ENCODE measurements around the gene PPP1R14B.

The PPP1R14B gene

DNA sequence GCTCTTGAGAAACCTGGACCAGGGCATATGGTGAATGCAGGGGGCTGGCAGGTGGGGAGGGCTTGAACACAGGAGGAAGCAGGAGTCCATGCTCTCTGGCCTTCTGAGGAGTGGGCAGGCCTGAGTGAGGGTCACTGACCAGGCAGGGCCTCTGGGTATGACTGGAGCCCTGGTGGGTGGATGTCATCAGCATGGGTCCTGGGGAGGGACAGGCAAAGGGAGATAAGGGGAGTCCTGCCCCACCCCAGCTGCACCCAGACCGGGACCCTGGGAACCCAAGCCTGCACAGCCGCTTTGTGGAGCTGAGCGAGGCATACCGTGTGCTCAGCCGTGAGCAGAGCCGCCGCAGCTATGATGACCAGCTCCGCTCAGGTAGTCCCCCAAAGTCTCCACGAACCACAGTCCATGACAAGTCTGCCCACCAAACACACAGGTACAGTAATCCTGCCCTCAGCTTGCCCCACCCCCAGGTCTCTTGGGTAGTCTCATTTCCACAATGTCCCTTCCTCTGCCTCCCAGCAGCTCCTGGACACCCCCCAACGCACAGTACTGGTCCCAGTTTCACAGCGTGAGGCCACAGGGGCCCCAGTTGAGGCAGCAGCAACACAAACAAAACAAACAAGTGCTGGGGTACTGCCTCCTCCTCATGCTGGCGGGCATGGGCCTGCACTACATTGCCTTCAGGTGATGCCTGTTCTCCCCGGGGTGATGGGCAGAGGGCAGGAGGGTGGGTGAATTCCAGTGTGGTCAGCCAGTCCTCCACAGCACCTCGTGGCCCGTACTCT lies 14.4 kb downstream of the PPP1R14B start:
- FAIRE-seq: no peak
- DNase-seq (ENCODE audit: insufficient read length, low spot score): no peak
- TF ChIP-seq, protein P1, sequence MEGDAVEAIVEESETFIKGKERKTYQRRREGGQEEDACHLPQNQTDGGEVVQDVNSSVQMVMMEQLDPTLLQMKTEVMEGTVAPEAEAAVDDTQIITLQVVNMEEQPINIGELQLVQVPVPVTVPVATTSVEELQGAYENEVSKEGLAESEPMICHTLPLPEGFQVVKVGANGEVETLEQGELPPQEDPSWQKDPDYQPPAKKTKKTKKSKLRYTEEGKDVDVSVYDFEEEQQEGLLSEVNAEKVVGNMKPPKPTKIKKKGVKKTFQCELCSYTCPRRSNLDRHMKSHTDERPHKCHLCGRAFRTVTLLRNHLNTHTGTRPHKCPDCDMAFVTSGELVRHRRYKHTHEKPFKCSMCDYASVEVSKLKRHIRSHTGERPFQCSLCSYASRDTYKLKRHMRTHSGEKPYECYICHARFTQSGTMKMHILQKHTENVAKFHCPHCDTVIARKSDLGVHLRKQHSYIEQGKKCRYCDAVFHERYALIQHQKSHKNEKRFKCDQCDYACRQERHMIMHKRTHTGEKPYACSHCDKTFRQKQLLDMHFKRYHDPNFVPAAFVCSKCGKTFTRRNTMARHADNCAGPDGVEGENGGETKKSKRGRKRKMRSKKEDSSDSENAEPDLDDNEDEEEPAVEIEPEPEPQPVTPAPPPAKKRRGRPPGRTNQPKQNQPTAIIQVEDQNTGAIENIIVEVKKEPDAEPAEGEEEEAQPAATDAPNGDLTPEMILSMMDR (IDR thresholded peaks at IDR 0.05; ENCODE audit: insufficient read depth, missing control alignments): no peak

DNA sequence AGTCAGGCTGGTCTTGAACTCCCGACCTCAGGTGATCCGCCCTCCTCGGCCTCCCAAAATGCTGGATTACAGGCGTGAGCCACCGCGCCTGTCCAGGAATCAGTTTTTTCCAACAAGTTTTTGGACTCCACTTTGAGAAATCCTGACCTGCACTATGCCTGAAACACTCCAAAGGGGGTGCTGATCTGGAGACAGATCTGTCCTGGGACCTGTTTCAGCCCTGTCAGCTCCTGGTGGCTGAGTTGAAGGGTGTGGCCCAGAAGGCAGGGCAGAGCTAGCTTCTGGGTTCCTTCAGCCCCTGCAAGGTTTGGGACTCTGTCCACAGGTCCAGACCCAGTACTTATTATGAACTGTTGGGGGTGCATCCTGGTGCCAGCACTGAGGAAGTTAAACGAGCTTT lies 15.2 kb downstream of the PPP1R14B start:
- TF ChIP-seq, protein P1 (IDR thresholded peaks at IDR 0.05; ENCODE audit: insufficient read depth, missing control alignments): no peak
- no peak for DNase-seq (ENCODE audit: insufficient read length, low spot score)
- no peak for FAIRE-seq

DNA sequence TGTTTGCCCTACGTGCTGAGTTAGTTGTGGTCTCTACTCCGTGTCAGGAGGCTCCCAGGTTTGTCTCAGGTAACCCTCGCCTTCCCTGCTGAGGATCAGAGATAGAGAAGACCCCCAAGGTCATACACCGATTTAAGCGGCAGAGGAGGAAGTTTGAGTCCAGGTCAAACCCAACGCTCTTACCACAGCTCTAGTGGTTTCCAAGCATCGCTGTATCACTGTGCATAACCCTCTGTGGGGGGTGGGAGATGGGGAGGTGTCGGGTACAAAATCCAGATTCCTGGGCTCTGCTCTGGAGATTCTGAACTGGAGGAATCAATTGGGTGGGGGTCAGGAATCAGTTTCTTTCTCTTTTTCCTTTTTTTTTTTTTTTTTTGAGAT lies 15.8 kb downstream of the PPP1R14B start:
- DNase-seq (ENCODE audit: insufficient read length, low spot score) (no peak), FAIRE-seq (no peak)
- TF ChIP-seq, protein P1 (IDR thresholded peaks at IDR 0.05; ENCODE audit: insufficient read depth, missing control alignments): no peak

DNA sequence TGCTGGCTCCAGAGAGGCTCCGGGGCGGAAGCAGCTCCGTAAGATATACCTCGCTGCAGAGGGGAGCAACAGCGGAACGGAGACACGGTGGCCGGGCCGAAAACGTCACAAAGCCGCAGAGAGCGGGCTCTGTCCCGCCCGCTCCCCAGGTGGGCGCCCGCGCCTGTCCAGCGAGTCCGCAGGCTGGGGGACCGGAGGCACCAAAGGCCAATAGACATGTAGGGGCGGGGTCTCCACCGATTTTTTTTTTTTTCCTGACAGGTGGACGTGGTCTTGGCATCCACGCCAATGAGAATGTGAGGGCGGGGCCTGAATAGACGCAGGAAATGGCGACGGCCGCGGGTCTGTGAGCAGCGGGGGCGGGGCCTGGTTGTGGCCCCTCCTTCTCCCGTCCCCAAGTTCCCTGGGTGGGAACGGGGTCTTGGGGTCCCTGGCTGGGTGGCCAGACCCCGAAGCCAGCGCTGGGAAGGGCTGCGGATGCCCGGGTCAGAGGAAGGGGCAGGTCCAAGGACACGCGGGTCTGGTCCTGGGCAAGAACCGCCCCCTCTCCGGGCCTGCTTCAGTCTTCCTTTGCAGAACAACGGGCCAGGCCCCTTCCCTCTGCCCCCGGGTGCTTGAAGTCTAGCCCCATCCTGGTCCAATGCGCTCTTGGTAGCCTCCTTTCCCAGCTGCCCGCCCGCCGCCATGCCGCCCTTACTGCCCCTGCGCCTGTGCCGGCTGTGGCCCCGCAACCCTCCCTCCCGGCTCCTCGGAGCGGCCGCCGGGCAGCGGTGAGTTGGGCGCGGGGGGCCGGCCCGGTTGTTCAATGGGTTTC lies 16.4 kb downstream of the PPP1R14B start, which contains the start of gene DNAJC4:
TSS of gene DNAJC4 (plus strand) at position 378 of the 814 bp plus-strand sequence. CDS start at position 685, 307 bp downstream.
- FAIRE-seq (no peak), DNase-seq (ENCODE audit: insufficient read length, low spot score) (peak; percentile 83)
- TF ChIP-seq, protein P1 (IDR thresholded peaks at IDR 0.05; ENCODE audit: insufficient read depth, missing control alignments): no peak

DNA sequence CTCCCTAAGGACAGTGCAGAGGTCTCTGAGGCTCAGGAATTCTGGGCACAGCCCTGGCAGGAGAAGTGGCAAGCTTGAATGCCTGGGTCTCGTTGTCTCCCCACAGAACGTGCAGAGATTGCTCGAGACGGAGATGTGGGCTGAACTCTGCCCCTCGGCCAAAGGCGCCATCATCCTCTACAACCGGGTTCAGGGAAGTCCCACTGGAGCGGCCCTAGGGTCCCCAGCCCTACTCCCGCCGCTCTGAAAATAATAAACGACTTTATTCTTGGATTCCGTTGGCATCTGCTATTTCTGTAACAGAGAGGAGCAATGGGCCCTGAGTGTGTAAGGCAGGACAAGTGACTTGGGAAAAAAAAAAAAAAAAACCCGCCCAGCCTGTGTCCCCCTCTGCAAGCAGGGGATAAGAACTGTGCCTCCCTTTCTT lies 17.0 kb downstream of the PPP1R14B start:
- TF ChIP-seq, protein P1 (IDR thresholded peaks at IDR 0.05; ENCODE audit: insufficient read depth, missing control alignments): no peak
- FAIRE-seq (no peak), DNase-seq (ENCODE audit: insufficient read length, low spot score) (no peak)

DNA sequence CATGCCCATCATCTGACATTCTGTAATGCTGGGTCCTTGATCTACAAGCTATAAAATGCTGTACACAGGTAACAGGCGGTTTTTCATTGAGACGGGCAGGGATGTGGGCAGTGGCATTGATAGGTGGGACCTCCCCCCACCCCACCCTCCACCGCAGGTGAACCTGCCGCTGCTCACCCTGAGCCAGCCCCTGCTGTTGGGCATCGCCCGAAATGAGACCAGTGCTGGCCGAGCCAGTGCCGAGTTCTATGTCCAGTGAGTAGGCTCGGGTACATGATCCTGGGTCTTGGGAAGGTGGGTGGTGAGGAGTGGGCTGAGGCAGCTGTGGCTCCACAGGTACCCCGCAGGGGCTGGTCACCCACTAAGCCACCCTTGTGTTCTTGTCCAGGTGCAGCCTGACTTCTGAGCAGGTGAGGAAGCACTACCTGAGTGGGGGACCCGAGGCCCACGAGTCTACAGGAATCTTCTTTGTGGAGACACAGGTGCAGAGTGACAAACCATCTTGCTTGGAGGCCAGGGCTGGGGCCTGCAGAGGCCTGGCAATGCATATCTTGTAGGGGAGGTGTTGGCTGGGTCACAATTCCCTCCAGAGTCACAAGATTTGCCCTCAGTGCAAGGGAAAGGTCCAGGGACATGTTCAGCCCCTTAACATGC lies 17.5 kb downstream of the PPP1R14B start:
- FAIRE-seq (no peak), DNase-seq (ENCODE audit: insufficient read length, low spot score) (no peak)
- TF ChIP-seq, protein P1 (IDR thresholded peaks at IDR 0.05; ENCODE audit: insufficient read depth, missing control alignments): no peak

Measured in D721Med (cell line).